Hematopoietic multipotent progenitor cell treated with erythropoietin and hydrocortisone succinate and interleukin-3 and kit ligand, for 17 days (in vitro differentiated cells): Measurements from ENCODE around the gene CHAT.

Experiments
- DNase-seq: peaks from one replicate; pipeline ENCODE4 v3.0.0-alpha.2; 2015; ENCODE audit warnings: low spot score

The CHAT gene

GRCh38 chr10:49613882-49614241 lies at the start of gene CHAT:
TSS of gene CHAT (plus strand) at chr10:49614037. CDS start at chr10:49614190, 153 bp downstream.
- no peak for DNase-seq

- no peak for DNase-seq
Observed at GRCh38 chr10:49564461-49565009, 49.3 kb upstream of the CHAT start.

- no peak for DNase-seq
Observed at GRCh38 chr10:49567810-49568209, 46.0 kb upstream of the CHAT start.

GRCh38 chr10:49568235-49568634 lies 45.6 kb upstream of the CHAT start:
- no peak for DNase-seq

- no peak for DNase-seq
Observed at GRCh38 chr10:49569031-49569631, 44.7 kb upstream of the CHAT start.

- DNase-seq, result no peak
Observed at GRCh38 chr10:49571388-49571787, 42.4 kb upstream of the CHAT start.

- DNase-seq, result no peak
Observed at GRCh38 chr10:49572594-49573114, 41.2 kb upstream of the CHAT start.

GRCh38 chr10:49575489-49576072 lies 38.3 kb upstream of the CHAT start:
- DNase-seq, result no peak

- DNase-seq, result no peak
Observed at GRCh38 chr10:49577182-49577925, 36.5 kb upstream of the CHAT start.

GRCh38 chr10:49578392-49578791 lies 35.4 kb upstream of the CHAT start:
- DNase-seq, result no peak

GRCh38 chr10:49579621-49580020 lies 34.2 kb upstream of the CHAT start:
- DNase-seq, result no peak

- no peak for DNase-seq
Observed at GRCh38 chr10:49585387-49585786, 28.4 kb upstream of the CHAT start.

- DNase-seq, result no peak
Observed at GRCh38 chr10:49587981-49588380, 25.9 kb upstream of the CHAT start.

GRCh38 chr10:49592726-49593563 lies 20.9 kb upstream of the CHAT start:
- DNase-seq, result peak; percentile 69

GRCh38 chr10:49593564-49593875 lies 20.3 kb upstream of the CHAT start:
- no peak for DNase-seq

GRCh38 chr10:49593998-49594397 lies 19.8 kb upstream of the CHAT start:
- DNase-seq, result no peak

- peak; percentile 56 for DNase-seq
Observed at GRCh38 chr10:49594594-49594993, 19.2 kb upstream of the CHAT start.

GRCh38 chr10:49595003-49595712 lies 18.7 kb upstream of the CHAT start:
- DNase-seq, result no peak

- no peak for DNase-seq
Observed at GRCh38 chr10:49595713-49596492, 17.9 kb upstream of the CHAT start.

- no peak for DNase-seq
Observed at GRCh38 chr10:49596493-49596809, 17.4 kb upstream of the CHAT start.

- DNase-seq, result no peak
Observed at GRCh38 chr10:49596836-49597235, 17.0 kb upstream of the CHAT start.
